ENCODE data around the gene FAM89B. TPM values are rescaled to one million over a fixed set of nuclear protein-coding genes. Genes with fewer than 3 reads are reported as not detected.

FAM89B gene
- total and polyA plus RNA-seq, 2 of the 8 experiments (the other 6 are each of a cell fraction or from before 2014, with no cell fraction given) = 15.8 to 32.4 TPM

- H2AK5ac ChIP-seq (ENCODE audit: low read depth, low read length) = no peak within 1 kb of the TSS; the same call in 1 of the 2 replicates
- H2BK15ac ChIP-seq (ENCODE audit: low read length) = peak within 1 kb of the TSS; percentile 46; the same call in 1 of the 2 replicates
- H4K5ac ChIP-seq (ENCODE audit: insufficient read length, low read depth, low read length) = peak within 1 kb of the TSS; percentile 24
- peak within 1 kb of the TSS; percentile 87 for H3K18ac ChIP-seq (ENCODE audit: extremely low read depth, low read length)
- H3K27me3 ChIP-seq (replicated peaks in 1 of 4; ENCODE audit: control insufficient read depth in 3 of 4, extremely low read depth in 1 of 4, insufficient read depth in 3 of 4, low read length in 3 of 4) = peaks cover 0 to 32% (median 21%) of the 10 kb centered on the region in 4 experiments; a peak in 5 of 7 replicates
- peaks cover 0 to 51% (median 39%) of the 10 kb centered on the region in 4 experiments; a peak in 6 of 7 replicates for H3K4me1 ChIP-seq (replicated peaks in 1 of 4; ENCODE audit: control insufficient read depth in 3 of 4, insufficient read depth in 4 of 4, low read length in 3 of 4)
- H2BK20ac ChIP-seq (ENCODE audit: low read length) = peak within 1 kb of the TSS; percentile 61; the same call in 1 of the 2 replicates
- no peaks in the 10 kb centered on the region for H3K36me3 ChIP-seq (ENCODE audit: control insufficient read depth in 2 of 4, insufficient read depth in 4 of 4, low read length in 3 of 4)
- H3K27ac ChIP-seq (ENCODE audit: low read depth, low read length) = no peak within 1 kb of the TSS
- H3K79me1 ChIP-seq (ENCODE audit: low read depth, low read length) = no peaks in the 10 kb centered on the region
- peak within 1 kb of the TSS; percentile 90 for H4K8ac ChIP-seq (ENCODE audit: extremely low read depth, insufficient read depth, low read length)
- peak in 1 of 2 experiments; percentile 72 for DNase-seq (ENCODE audit: low read depth in 1 of 2, low spot score in 2 of 2)
- no peak within 1 kb of the TSS; the same call in 1 of the 2 replicates for H2BK5ac ChIP-seq (ENCODE audit: low read depth, low read length)
- H3K9ac ChIP-seq (replicated peaks in 1 of 4; ENCODE audit: extremely low read depth in 1 of 4, low read depth in 3 of 4, low read length in 3 of 4) = peak within 1 kb of the TSS in 2 of 4 experiments; percentile 39 to 43; a peak in 2 of 7 replicates
- CTCF ChIA-PET (ENCODE audit: partially characterized antibody) = interaction anchor here (0.7 to 16.3 kb wide), 10 partner anchors 12 to 72 kb away, joined by 3 to 284 read pairs (median 4); partner anchors contain the start of genes EHBP1L1, FAM89B, KCNK7 and ZNRD2
- H2BK12ac ChIP-seq (ENCODE audit: low read depth, low read length) = peak within 1 kb of the TSS; percentile 84; the same call in 1 of the 2 replicates
- H3K56ac ChIP-seq (replicated peaks; ENCODE audit: insufficient read length, low read depth, low read length) = no peak within 1 kb of the TSS
- peak within 1 kb of the TSS; percentile 36; the same call in 1 of the 2 replicates for H2AFZ ChIP-seq (ENCODE audit: low read length)
- H3K79me2 ChIP-seq (ENCODE audit: control insufficient read depth in 1 of 2, insufficient read depth in 2 of 2, low read length in 2 of 2) = no peaks in the 10 kb centered on the region
- H3K23me2 ChIP-seq (ENCODE audit: low read depth, low read length) = peaks cover 10% of the 10 kb centered on the region; the same call in 1 of the 2 replicates
- 6% methylated on average over 12 of the region's 79 CpGs; no CpG with 5 or more reads in 1 of the 2 experiments for WGBS, 2 experiments (ENCODE audit: extremely low coverage in 1 of 2, insufficient coverage in 1 of 2, insufficient read length in 1 of 2, insufficient replicate concordance in 2 of 2, low coverage in 1 of 2, low lambda C conversion rate in 2 of 2, missing lambda C conversion rate in 1 of 2)
- H3K14ac ChIP-seq (ENCODE audit: insufficient read length) = no peak within 1 kb of the TSS
- POLR2A ChIA-PET (ENCODE audit: partially characterized antibody) = interaction anchor here (0.7 to 2.8 kb wide), 5 partner anchors 12 to 53 kb away, joined by 3 to 14 read pairs (median 4); partner anchors contain the start of genes FAM89B, SCYL1 and ZNRD2
- H3K4me3 ChIP-seq (ENCODE audit: extremely low read depth in 1 of 4, insufficient read depth in 2 of 4, low read depth in 3 of 4, low read length in 4 of 4) = peak within 1 kb of the TSS; percentile 39 to 77 (median 48)
- no peaks in the 10 kb centered on the region for H4K20me1 ChIP-seq (replicated peaks in 1 of 2; ENCODE audit: control insufficient read depth in 1 of 2, insufficient read depth in 2 of 2, low read length in 2 of 2)
- H4K91ac ChIP-seq (replicated peaks; ENCODE audit: insufficient read length, low read length) = peak within 1 kb of the TSS; percentile 69
- H3K9me3 ChIP-seq (ENCODE audit: insufficient read depth in 2 of 2, low read depth in 1 of 2, low read length in 1 of 2) = no peaks in the 10 kb centered on the region
- H3K23ac ChIP-seq (ENCODE audit: insufficient read length) = no peak within 1 kb of the TSS
- FAIRE-seq = no peak
- H3K4me2 ChIP-seq (ENCODE audit: insufficient read depth in 1 of 2, low read depth in 2 of 2, low read length in 2 of 2) = peak within 1 kb of the TSS; percentile 62 to 84
- H2BK120ac ChIP-seq (replicated peaks; ENCODE audit: low read depth, low read length) = peak within 1 kb of the TSS; percentile 29
- H3K4ac ChIP-seq (replicated peaks; ENCODE audit: insufficient read length, low read depth, low read length) = no peak within 1 kb of the TSS
- TF ChIP-seq KDM4A (IDR thresholded peaks at IDR 0.05; ENCODE audit: low read depth, low read length, severe bottlenecking) = peak; percentile 36
- no peak for TF ChIP-seq TAF7 (optimal IDR thresholded peaks at IDR 0.05; ENCODE audit: borderline replicate concordance, low read depth, low read length)
- TF ChIP-seq TAF1 (IDR thresholded peaks at IDR 0.05; ENCODE audit: low read depth, low read length) = peak; percentile 23; the same call in 1 of the 2 replicates
- TF ChIP-seq SRF (IDR thresholded peaks at IDR 0.05; ENCODE audit: low read depth, low read length) = no peak
- TF ChIP-seq EGR1 (IDR thresholded peaks at IDR 0.05; ENCODE audit: borderline replicate concordance, low read depth, low read length) = no peak
- peak; percentile 62 for TF ChIP-seq TEAD4 (IDR thresholded peaks at IDR 0.05; ENCODE audit: low read depth, low read length)
- no peak for TF ChIP-seq CREB1 (IDR thresholded peaks at IDR 0.05)
- no peak for TF ChIP-seq CEBPB (IDR thresholded peaks at IDR 0.05; ENCODE audit: low read depth, low read length)
- no peak for TF ChIP-seq SUZ12 (IDR thresholded peaks at IDR 0.05; ENCODE audit: low read length)
- TF ChIP-seq ASH2L (IDR thresholded peaks at IDR 0.05; ENCODE audit: low read length) = peak; percentile 9
- TF ChIP-seq HDAC6 (IDR thresholded peaks at IDR 0.05; ENCODE audit: low read depth, low read length) = no peak
Observed at GRCh38 chr11:65558002-65558929, 14.1 kb upstream of the FAM89B start, which contains the start of gene LTBP3. Gene LTBP3, minus strand, starts transcription at chr11:65558359. Its CDS starts 400 bp downstream, at chr11:65557959.

Data from H1 (cell line).